ENCODE results near the gene RNASE11. TPM values are rescaled to one million over a fixed set of nuclear protein-coding genes. Genes with fewer than 3 reads are reported as not detected.

RNASE11 gene
- polyA plus RNA-seq, 1 of the 3 experiments (the other 2 are of a cell fraction) = not detected

- ChIA-PET POLR2A (no interaction called here), CTCF (interaction anchor here (1.5 kb wide), 1 partner anchor 23 kb away, joined by 8 read pairs; no protein-coding TSS in a partner anchor)
- WGBS (ENCODE audit: low lambda C conversion rate) = 0% methylated on average over 16 of the region's 18 CpGs
- Histone ChIP-seq H3K27me3 (ENCODE audit: insufficient read depth) (peaks cover 30% of the 10 kb centered on the region; the same call in 1 of the 2 replicates), H3K36me3 (replicated peaks in 1 of 2; ENCODE audit: control insufficient read depth in 1 of 2, insufficient read depth in 2 of 2, low read length in 1 of 2) (no peaks in the 10 kb centered on the region), H3K9me2 (no peaks in the 10 kb centered on the region), H4K20me1 (ENCODE audit: insufficient read depth) (peaks cover 7% of the 10 kb centered on the region), H3K79me2 (ENCODE audit: insufficient read depth) (no peaks in the 10 kb centered on the region), H3K4me1 (ENCODE audit: control insufficient read depth in 1 of 2, insufficient read depth in 2 of 2, low read depth in 1 of 2, low read length in 1 of 2) (peaks cover 0 to 19% of the 10 kb centered on the region in 2 experiments; a peak in 2 of 4 replicates), H3K9ac (no peak overlapping the region), H3K27ac (ENCODE audit: low read depth in 2 of 2, low read length in 1 of 2) (no peak overlapping the region), H3F3A (replicated peaks; ENCODE audit: insufficient read depth) (peaks cover 20% of the 10 kb centered on the region), H3K4me2 (peak overlapping the region; percentile 93), H3K9me3 (no peaks in the 10 kb centered on the region), H3K4me3 (ENCODE audit: low read depth in 2 of 2, low read length in 1 of 2) (peak overlapping the region; percentile 51 to 66), H2AFZ (ENCODE audit: low read depth) (peak overlapping the region; percentile 77; the same call in 1 of the 2 replicates)
- TF ChIP-seq NFIC (IDR thresholded peaks at IDR 0.05; ENCODE audit: borderline replicate concordance) = peak; percentile 73
- TF ChIP-seq GATA2 (CRISPR knock-in tag; IDR thresholded peaks at IDR 0.05) = no peak
- peak; percentile 94 for TF ChIP-seq REST (IDR thresholded peaks at IDR 0.05; ENCODE audit: low read depth, low read length)
- no peak for TF ChIP-seq MEF2A (IDR thresholded peaks at IDR 0.05; ENCODE audit: borderline replicate concordance, low read depth)
- DNase-seq = peak; percentile 34
These were observed 44.1 kb upstream of the RNASE11 start for GRCh38 chr14:20631880-20632389.

- no peaks in the 10 kb centered on the region for H3K9me2 ChIP-seq
- H3K27me3 ChIP-seq (ENCODE audit: insufficient read depth) = peaks cover 24% of the 10 kb centered on the region; the same call in 1 of the 2 replicates
- H3F3A ChIP-seq (replicated peaks; ENCODE audit: insufficient read depth) = peaks cover 20% of the 10 kb centered on the region
- no peak for DNase-seq
- H3K4me1 ChIP-seq (ENCODE audit: control insufficient read depth in 1 of 2, insufficient read depth in 2 of 2, low read depth in 1 of 2, low read length in 1 of 2) = peaks cover 0 to 19% of the 10 kb centered on the region in 2 experiments; a peak in 2 of 4 replicates
- H3K4me2 ChIP-seq = peak overlapping the region; percentile 93
- H4K20me1 ChIP-seq (ENCODE audit: insufficient read depth) = peaks cover 7% of the 10 kb centered on the region
- peak overlapping the region; percentile 51 to 66 for H3K4me3 ChIP-seq (ENCODE audit: low read depth in 2 of 2, low read length in 1 of 2)
- no peak overlapping the region; the same call in 1 of the 2 replicates for H3K9ac ChIP-seq
- no peaks in the 10 kb centered on the region for H3K9me3 ChIP-seq
- TF ChIP-seq PBX3 (IDR thresholded peaks at IDR 0.05) = no peak
- TF ChIP-seq EP300 (IDR thresholded peaks at IDR 0.05; ENCODE audit: borderline replicate concordance in 1 of 2, low read depth in 1 of 2, low read length in 1 of 2) = no peak
- no peak for TF ChIP-seq GABPA (IDR thresholded peaks at IDR 0.05; ENCODE audit: low read depth)
- TF ChIP-seq TEAD4 (IDR thresholded peaks at IDR 0.05; ENCODE audit: borderline replicate concordance, insufficient read depth) = peak; percentile 75; the same call in 1 of the 2 replicates
- no peak for TF ChIP-seq JUND (IDR thresholded peaks at IDR 0.05)
- TF ChIP-seq RAD21 (IDR thresholded peaks at IDR 0.05; ENCODE audit: low read length) = no peak
- TF ChIP-seq IRF3 (IDR thresholded peaks at IDR 0.05; ENCODE audit: low read depth, low read length) = no peak
- 0 out of 2 replicates have a peak, but pooled peaks have one; percentile 27 for TF ChIP-seq RXRA (IDR thresholded peaks at IDR 0.05; ENCODE audit: borderline replicate concordance, low read depth)
- TF ChIP-seq FOSL2 (IDR thresholded peaks at IDR 0.05; ENCODE audit: borderline replicate concordance, low read depth) = peak; percentile 53; the same call in 1 of the 2 replicates
- no peaks in the 10 kb centered on the region for H3K36me3 ChIP-seq (replicated peaks in 1 of 2; ENCODE audit: control insufficient read depth in 1 of 2, insufficient read depth in 2 of 2, low read length in 1 of 2)
- peak overlapping the region; percentile 77; the same call in 1 of the 2 replicates for H2AFZ ChIP-seq (ENCODE audit: low read depth)
- ChIA-PET POLR2A (interaction anchor here (0.7 kb wide), 1 partner anchor 59 kb away, joined by 3 read pairs; no protein-coding TSS in a partner anchor), CTCF (interaction anchor here (1.0 to 1.8 kb wide), 3 partner anchors 21 to 43 kb away, joined by 3 to 8 read pairs (median 4); no protein-coding TSS in a partner anchor)
- H3K79me2 ChIP-seq (ENCODE audit: insufficient read depth) = no peaks in the 10 kb centered on the region
- WGBS (ENCODE audit: low lambda C conversion rate) = 2% methylated on average over 19 of the region's 19 CpGs
- no peak overlapping the region for H3K27ac ChIP-seq (ENCODE audit: low read depth in 2 of 2, low read length in 1 of 2)
These were observed 43.5 kb upstream of the RNASE11 start for GRCh38 chr14:20631023-20631879.

Measured in SK-N-SH (cell line).